NB4 (cell line): ENCODE data around the gene PLPP3.

Experiments used
- POLR2A ChIP-seq: IDR thresholded peaks from 2 replicates; pipeline ENCODE4 v1.6.1; 2011; ENCODE audit warnings: mild to moderate bottlenecking; ENCODE audit not compliant: insufficient read length; ENCODE audit errors: extremely low read depth
- TF ChIP-seq, protein P1 (sequence below): IDR thresholded peaks from one replicate; pipeline ENCODE4 v1.5.1; 2012; ENCODE audit warnings: low read depth, low read length
- TF ChIP-seq, protein P2 (sequence below): IDR thresholded peaks from 2 replicates; pipeline ENCODE4 v1.6.1; 2011; ENCODE audit warnings: low read depth, low read length

DNA sequence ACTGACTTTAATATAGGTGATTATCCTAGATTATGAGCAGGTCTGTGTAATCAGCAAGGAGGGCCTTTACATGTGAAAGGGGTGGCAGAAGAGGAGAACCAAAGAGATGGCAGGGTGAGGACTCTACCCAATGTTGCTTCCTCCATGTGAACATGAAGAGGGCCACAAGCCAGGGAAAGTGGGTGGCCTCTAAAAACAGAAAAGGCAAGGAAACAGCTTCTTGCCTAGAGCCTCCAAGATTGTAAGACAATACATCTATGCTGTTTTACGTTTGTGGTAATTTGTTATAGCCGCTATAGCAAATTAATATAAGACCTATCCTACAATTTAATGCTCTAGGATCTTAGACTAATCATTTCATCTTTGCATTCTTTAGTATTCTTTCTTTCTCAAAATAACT lies 85.5 kb downstream of the PLPP3 start:
- TF ChIP-seq, protein P1, sequence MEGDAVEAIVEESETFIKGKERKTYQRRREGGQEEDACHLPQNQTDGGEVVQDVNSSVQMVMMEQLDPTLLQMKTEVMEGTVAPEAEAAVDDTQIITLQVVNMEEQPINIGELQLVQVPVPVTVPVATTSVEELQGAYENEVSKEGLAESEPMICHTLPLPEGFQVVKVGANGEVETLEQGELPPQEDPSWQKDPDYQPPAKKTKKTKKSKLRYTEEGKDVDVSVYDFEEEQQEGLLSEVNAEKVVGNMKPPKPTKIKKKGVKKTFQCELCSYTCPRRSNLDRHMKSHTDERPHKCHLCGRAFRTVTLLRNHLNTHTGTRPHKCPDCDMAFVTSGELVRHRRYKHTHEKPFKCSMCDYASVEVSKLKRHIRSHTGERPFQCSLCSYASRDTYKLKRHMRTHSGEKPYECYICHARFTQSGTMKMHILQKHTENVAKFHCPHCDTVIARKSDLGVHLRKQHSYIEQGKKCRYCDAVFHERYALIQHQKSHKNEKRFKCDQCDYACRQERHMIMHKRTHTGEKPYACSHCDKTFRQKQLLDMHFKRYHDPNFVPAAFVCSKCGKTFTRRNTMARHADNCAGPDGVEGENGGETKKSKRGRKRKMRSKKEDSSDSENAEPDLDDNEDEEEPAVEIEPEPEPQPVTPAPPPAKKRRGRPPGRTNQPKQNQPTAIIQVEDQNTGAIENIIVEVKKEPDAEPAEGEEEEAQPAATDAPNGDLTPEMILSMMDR, result no peak
- no peak for TF ChIP-seq POLR2A
- TF ChIP-seq, protein P2, sequence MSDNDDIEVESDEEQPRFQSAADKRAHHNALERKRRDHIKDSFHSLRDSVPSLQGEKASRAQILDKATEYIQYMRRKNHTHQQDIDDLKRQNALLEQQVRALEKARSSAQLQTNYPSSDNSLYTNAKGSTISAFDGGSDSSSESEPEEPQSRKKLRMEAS, result no peak
